Stimulated activated CD4-positive, alpha-beta T cell treated with anti-CD3 and anti-CD28 coated beads, Interleukin-15, amount 100 ng/mL, for 48 hours (primary cell): Measurements from ENCODE around the gene MAP2K5.

Source experiments
- DNase-seq, 2 donors: peaks; one replicate each; pipeline ENCODE4 v3.0.0-alpha.2; 2020; ENCODE audit warnings: low read depth in 2 of 2

The MAP2K5 gene

DNA sequence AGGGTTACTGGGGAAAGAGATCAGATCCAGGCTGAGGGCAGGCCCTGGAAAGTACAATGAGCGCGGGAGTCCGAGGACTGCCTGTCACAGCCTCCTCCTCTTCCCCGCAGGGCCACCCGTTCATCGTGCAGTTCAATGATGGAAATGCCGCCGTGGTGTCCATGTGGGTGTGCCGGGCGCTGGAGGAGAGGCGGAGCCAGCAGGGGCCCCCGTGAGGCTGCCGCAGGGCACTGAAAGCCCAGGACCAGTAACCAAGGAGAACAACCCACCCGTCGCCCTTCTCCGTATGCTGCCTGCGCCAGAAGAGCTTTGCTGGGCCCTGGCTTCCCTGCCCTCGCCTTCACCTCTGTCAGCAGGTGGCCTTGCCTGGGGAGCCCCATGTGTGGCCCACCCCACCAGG lies 264.0 kb downstream of the MAP2K5 start:
- DNase-seq: no peak

DNA sequence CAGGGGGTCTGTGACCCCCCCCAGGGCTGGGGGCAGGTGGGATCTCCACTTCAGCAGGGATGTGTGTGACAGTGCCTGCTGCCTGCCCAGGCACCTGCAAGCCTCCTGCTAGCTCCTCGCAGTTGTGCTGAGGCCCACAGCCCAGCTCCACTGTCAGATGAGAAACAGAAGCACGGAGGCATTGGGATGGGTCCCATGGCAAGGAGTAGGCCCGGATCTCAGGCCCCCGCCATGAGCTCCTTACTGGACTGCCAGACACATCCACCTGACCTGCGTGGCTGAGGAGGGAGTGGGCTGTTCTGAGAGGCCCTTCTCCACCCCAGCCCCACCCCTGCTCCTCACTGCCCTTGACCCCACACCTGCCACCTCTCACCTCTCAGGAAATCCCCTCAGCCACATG lies 264.6 kb downstream of the MAP2K5 start:
- no peak for DNase-seq

DNA sequence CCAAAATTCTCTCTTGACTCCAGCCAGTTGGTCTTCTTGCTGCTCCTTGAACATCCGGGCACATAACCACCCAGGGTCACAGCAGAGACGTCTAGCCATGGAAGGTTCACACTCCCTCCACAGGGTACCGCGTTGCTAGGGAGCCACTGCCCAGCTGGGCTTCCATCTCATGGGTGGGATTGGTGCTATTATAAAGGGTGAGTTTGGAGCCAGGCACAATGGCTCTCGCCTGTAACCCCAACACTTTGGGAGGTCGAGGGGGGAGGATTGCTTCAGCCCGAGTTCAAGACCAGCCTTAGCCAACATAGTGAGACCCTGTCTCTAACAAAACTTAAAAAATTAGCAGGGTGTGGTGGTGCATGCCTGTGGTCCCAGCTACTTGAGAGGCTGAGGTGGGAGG lies 265.3 kb downstream of the MAP2K5 start:
- no peak for DNase-seq

DNA sequence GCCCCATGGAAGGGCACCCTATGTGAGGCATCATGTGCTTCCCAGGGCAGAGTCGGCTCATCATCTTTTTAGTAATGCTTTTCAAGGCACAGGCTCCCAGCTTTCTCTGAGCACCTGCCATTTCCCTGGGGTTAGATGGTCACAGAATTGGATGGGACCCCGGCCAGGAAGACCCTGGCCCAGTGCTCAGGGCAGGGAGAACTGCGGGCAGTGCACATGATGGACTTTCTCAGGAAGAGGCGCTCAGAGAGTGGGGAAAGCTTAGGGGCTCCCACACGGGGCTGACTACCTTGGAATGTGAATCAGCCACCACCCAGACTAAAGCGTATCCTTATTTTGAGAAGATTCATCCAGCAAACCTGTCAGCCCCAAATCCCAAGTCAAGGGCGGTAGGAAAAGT lies 266.3 kb downstream of the MAP2K5 start:
- DNase-seq: no peak

DNA sequence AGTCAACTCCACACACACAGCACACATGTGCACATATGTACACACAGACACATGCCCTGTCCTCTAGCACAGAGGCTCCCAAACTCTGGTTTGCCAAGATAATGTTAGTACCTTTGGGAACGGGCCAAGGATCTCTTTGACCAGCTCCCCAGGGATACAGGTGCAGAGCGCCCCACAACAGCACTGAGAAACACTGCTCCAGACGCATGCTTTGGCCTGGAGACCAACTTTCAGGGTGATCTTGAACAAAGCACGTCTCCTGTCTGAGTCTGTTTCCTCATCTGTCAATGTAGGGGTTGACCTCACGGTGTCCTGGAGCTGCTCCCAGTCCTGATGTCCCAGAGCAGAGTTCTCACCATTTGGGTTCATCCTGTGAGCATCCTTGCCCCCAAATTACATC lies 266.9 kb downstream of the MAP2K5 start:
- DNase-seq: no peak

DNA sequence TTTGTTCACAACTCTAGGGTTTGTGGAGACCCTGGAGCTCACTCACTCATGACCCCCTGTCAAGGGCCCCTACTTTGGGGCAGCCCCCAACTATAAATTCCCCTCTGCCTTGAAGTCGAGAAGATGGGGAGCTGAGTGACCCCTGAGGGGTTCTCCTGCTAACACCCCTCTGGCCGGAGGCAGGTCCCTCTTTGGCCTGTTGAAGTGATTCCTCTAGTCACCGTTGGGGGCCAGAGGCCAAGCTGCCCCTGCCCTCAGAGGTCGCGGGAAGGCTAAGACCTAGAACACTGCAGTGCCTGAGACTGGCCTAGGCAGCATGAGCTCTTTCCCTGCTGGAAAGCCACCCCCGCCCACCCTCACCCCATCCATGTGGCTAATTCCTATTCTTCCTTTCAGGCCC lies 267.4 kb downstream of the MAP2K5 start:
- DNase-seq: no peak

DNA sequence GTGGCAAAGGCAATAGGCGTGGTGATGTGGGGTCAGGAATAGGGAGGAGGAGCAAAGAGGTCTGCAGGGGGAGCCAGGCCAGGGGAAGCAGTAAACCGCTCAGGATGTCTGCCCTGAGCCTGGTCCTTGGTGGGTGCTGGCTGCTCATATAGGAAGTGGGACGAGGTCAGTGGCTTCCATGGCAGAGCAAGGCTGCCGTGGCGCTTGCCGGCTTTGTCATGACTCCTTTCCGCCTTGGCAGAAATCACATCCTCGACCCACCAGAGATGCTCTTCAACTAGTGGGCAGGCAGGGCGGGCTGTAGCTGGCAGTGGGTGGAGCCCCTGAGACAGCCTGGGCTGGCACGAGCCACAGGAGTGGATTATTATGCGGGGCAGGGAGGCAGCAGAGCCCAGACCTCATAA lies 269.7 kb downstream of the MAP2K5 start:
- DNase-seq: no peak

DNA sequence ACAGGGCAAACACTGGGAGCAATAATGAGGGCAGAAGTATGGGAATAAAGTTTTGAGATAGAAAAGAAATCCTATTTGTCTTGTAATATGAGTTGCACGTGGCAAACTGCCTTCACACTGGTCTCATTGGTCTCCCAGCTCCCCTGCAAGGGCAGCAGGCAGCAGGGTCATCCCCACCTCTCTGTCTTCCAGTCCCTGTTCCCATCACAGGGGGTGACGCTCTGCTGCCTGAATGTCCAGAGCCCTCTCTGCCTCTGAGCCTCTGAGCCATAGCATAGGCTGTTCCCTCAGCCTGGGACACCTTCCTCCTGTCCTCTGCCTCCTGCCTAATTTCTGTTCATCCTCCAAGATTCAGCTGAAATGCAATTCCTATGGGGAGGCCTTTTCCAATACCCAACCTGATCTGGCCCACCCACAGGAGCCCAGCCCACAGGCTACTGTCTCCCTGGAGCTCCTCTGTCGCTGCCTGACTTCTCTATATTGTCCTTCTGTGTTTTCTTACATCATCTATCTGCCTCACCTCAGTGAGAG lies 270.7 kb downstream of the MAP2K5 start:
- no peak for DNase-seq

DNA sequence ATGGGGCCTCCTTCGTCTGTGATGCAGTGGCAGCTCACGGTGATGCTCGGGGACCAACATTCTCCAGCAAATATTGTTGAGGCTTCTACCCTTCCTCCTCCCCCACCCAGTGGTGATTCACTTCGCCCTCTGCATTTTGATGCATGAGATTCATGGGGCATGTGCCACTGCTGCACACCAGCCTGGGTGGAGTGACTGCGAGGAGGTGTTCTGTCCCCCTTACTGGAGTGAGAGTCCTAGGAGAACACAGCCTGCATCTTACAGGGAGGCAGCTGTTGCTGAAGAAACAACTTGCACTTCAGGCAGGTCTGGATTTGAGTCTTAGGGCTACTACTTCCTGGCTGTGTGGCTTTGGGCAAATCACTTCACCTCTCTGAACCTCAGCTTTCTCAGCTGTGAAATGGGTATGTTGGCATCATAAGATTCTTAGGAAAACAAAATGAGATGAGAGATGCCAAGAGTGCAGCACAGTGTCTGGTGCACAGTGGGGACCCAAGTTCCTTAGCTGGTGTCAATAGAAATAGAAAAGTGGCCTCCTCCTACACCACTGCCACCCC lies 272.6 kb downstream of the MAP2K5 start:
- no peak for DNase-seq

DNA sequence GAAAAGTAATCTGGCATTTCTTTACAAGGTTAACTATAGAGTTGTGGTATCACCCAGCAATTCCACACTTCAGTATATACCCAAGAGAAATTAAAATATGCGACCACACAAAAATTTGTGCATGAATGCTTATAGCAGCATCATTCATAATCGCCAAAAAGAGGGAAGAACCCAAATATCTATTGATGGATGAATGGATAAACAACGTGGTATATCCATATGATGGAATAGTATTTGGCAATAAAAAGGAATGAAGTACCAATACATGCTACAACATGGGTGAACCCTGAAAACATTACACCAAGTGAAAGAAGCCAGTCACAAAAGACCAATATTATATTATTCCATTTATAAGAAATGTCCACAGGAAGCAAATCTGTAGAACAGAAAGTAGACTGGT lies 274.2 kb downstream of the MAP2K5 start:
- DNase-seq: no peak

DNA sequence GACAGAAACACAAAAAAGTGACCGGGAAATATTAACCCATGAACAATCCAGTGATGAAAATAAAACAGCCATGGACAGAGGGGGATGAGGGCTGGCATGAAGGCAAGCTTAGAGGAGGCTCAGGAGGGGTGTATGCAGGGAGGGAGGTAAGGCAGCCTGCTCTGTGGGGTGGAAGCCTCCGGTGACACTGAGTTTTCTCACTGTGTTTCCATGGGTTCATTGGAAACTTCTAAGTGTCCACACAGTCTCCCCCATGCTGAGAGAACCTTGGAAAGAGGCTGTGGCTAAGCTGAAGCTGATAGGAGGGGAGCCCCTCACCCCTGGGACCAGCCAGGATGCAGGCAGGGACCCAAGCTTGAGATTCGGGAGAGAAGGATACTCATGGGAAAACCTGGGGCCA lies 276.0 kb downstream of the MAP2K5 start:
- DNase-seq: no peak

DNA sequence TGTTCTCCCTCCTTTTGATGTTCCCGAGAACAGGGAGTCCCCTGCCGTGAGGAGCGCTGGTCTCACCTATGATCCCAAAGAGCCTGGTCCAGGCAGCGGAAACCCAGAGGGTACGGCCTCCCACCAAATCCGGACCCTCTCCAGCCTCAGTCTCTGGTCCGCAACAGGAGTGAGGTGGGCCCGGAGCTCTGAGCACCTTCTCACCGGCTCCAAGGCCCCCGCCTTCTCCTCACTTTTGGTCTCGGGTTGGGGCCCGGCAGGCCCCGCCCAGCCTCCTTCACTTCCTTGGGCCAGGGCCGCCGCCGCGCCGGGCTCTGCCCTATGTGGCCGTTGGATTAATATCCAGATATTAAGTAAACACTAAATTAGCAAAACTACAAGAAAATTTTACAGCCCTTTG lies 277.1 kb downstream of the MAP2K5 start:
- DNase-seq: no peak

DNA sequence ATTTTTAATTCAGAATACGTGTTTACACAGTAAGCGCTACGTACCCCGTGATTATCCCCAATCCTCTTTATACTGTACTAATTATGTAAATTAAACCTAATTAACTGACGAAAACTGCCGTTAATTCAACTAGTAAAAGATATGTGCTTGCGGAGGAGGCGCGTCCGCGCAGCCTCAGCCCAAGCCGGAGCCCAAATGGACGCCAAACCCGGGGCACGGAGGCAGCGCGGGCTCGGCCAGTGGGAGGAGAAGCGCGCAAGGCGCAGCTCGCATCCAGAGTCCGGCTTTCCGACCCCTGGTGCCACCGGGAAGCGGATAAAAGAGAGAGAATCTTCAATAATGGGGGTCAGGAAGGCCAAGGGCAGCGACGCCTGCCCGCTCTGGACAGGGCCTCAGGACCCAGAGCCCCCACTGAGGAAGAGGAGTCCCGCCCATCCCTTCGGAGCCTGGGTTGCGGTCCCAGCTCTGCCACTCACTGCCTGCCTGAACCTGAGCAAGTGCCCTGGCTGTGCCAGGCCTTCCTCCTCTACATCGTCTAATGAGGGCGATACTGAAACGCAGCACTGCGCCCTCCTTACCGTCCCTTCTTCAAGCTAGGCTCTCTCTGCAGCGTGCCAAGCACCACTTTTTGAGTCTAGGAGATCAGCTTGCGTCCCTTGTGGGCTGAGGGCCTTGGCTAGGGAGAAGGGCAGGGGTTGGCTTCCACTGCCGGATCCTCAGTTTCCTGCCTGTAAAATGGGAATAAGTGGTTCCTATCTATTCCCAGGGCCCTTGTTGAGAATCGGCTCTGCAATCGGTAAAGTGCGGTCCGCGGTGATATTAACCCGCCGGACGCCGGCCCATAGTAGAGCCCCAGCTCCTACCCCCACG lies 277.9 kb downstream of the MAP2K5 start:
- no peak for DNase-seq

DNA sequence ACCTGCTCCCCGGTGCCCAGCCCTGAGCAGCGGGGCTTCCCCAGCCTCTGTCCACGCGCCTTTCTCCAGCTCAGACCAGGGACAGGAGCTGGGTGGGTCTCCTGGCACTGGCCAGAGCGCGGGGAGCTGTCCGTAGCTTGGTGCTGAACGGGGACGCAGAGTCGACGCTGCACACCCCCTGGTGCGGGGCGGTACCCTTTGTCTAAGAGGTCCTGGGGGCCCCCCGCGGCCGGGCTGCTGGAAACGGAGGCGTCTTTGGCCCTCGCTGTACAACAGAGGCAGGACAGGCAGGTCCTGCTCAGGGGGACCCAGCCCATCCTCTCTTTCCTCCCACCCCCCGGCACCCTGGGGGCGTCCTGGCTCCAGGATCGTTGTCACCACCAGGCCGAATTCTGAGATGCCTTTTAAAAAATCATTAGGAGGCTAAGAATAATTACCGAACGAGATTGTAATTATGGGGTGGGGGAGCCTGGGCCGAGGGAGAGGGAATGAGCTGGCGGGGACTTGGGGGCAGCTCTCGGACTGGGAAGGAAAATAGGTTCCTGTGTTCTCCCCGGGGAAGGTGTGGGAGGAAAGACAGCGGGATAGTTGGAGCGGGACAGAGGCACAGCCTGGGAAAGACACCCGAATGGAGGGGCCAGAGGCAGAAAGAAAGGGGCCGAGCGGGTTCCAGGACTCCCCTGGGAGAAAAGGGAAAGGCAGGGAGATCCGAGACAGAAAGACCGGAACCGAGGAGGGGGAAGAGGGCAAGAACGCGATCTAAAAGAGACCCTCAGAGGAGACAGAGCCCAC lies 278.7 kb downstream of the MAP2K5 start:
- DNase-seq: no peak

DNA sequence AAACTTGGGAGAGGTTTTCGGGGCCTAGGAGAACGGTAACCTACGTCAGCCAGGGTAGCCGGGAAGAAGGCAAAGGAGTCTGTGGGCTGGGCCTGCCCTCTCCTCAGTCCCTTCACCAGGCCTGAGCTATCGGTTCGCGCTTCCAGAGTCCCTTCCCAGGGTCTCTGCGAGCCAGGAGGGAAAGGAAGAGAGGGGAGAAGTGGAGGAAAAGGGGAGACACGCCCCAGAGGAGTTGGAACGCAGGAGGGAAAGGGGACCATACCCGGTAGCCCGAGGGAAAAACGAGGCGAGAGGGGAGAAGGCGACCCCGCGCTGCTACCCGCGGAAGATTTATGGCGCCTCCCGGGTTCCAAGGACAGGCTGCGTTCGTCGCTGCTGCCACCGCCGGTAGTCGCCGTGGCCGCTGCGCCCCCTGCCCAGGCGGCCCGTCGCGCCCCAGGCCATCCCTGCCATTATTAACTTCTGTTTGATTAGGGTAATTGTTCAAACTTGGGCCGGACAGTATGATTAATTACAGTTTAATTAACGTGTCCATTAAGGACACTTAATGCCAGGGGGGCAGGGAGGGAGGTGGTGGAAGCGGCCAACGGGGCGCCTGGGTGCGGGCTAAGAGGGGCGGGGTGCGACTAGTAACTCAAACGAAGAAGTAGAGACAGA lies 279.4 kb downstream of the MAP2K5 start:
- no peak for DNase-seq

DNA sequence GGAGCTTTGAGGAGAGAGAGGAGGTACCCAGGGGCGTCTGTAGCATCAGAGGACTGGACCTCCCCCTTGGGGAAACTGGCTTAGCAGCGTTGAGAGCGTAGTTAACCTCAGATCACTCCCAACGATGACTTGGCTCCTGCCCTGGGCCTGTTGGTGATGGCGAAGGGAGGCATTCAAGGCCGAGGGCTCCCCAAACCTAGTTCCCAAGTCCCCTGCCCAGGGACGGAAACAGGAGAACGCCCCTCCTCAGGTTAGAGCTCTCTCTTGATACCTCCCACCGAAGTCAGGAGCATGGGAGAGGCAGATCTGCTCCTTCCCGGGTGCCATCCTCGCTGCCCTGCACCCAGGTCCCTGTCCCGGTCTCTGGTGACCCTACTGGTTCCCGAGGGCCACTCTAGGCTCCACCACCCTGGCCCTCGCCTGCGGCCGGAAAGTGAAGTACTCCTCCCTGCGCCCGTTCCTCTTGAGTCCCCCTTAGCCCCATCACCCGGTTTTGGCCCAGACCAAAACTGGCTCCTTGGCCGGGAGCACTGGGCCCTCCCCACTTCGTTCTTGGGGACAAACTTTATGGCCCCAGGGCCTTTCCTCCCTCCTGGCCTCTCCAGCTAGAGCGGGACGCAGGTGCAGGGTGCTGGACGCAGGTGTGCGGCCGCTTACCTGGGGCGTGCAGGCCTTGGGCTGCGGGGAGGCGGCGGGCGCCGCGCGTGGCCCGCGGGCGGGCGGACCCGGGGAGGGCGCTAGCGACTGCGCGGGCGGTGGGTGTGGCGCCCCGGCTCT lies 280.2 kb downstream of the MAP2K5 start:
- no peak for DNase-seq

DNA sequence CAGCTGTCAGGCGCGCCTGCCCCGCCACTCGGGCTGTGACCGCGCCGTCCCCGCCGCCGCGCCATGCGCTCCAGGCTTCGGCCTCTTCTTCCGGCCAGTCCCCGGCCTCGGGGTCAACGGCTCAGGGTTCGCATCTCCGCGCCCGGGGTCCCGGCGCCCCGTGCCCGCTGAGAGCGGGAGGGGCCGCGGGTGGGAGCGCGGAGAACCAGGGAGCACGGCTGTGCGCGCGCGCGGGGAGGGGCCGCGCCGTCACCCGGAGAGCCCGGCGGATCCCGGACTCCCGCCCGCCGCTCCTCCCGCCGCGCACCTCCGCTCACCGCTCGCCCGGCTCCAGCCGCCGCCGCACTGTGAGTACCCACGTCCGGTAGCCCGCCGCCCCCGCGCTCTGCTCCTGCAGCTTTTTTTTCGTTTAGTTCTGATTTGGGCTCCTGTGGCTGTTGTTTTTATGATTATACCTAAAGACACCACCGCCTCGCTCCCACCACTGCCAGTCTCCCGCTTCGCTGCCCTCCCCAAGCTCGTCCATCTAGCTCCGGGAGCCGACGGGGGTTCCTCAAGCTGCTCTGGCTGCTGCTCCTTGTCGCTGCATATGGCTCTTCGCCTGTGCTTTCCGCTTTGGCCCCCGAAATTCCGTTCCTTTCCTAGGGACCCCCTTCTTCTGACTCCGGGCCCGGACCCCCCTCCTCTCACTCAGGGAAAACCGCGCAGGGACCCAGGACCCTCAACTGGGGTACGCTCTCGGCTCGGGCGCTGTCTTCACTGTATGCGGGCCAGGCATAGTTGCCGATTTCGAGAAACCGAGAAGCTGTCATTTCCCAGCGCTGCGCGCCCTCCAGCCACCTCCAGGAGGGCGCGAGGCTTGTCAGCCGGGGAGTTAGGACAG lies 281.1 kb downstream of the MAP2K5 start:
- DNase-seq: no peak

DNA sequence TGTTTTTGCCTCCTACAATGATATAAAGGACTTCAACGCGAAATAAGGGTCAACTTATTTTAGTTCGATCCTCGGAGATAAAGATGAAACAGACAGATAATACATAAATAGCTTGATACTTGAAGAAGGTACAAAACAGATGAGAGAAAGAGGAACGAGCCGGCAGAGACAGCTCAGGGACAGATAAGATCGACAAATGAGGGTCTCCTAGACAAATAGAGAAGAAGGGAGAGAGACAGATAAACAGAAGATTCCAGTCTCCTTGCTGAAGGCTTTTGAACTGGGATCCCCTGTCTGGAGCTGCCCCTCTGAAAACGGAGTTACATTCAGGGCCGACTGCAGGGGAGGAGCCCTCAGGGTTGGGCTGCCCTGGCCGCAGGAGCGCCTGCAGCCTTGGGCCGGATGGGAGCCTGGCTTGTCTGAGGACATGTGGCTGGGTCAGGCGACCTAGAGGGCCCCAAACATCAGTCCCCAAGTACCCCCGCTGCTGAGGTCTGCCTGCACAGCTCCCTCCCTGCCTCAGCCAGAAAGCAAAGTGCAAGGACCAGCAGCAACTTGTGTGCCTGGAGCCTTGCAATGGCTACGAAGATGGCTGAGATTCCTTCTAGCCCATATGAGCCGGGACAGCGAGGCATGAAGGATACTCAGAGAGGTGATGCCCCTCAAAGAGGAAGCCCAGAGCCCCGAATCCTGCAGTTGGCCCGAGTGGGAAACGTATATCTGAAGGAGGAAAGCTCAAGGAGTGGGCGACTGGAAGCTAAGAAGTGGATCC lies 281.9 kb downstream of the MAP2K5 start:
- DNase-seq: no peak
